ENCODE measurements around the gene GDPD4.

Gene GDPD4

GRCh38 chr11:77236901-77237300 is 64.6 kb downstream of the GDPD4 start:
- ChIA-PET CTCF (interaction anchor here (1.0 kb wide), 1 partner anchor 235 kb away, joined by 3 read pairs; no protein-coding TSS in a partner anchor), POLR2A (no interaction called here)
- Histone ChIP-seq H3K4me3 (ENCODE audit: control insufficient read depth in 1 of 7, extremely low read depth in 1 of 7, insufficient read depth in 4 of 7, low read depth in 2 of 7, low read length in 6 of 7) (no peak overlapping the region), H3K27ac (ENCODE audit: insufficient read depth in 1 of 2, low read depth in 1 of 2, low read length in 2 of 2, poor library complexity in 1 of 2, severe bottlenecking in 2 of 2) (no peak overlapping the region), H3K36me3 (ENCODE audit: control insufficient read depth in 4 of 4, insufficient read depth in 4 of 4, low read length in 3 of 4) (no peaks in the 10 kb centered on the region), H3K27me3 (replicated peaks in 2 of 5; ENCODE audit: control insufficient read depth in 4 of 5, insufficient read depth in 5 of 5, low read length in 4 of 5) (no peaks in the 10 kb centered on the region), H3K9me3 (ENCODE audit: control extremely low read depth in 1 of 5, control insufficient read depth in 4 of 5, insufficient read depth in 2 of 5, low read depth in 1 of 5, low read length in 4 of 5) (no peaks in the 10 kb centered on the region), H3K4me1 (ENCODE audit: control extremely low read depth in 1 of 4, control insufficient read depth in 4 of 4, insufficient read depth in 4 of 4, low read length in 3 of 4) (no peaks in the 10 kb centered on the region)
- DNase-seq = no peak

GRCh38 chr11:77233011-77233410 is 68.5 kb downstream of the GDPD4 start:
- Histone ChIP-seq H3K27me3 (replicated peaks in 2 of 5; ENCODE audit: control insufficient read depth in 4 of 5, insufficient read depth in 5 of 5, low read length in 4 of 5) (no peaks in the 10 kb centered on the region), H3K27ac (ENCODE audit: insufficient read depth in 1 of 2, low read depth in 1 of 2, low read length in 2 of 2, poor library complexity in 1 of 2, severe bottlenecking in 2 of 2) (no peak overlapping the region), H3K36me3 (ENCODE audit: control insufficient read depth in 4 of 4, insufficient read depth in 4 of 4, low read length in 3 of 4) (no peaks in the 10 kb centered on the region), H3K4me3 (ENCODE audit: control insufficient read depth in 1 of 7, extremely low read depth in 1 of 7, insufficient read depth in 4 of 7, low read depth in 2 of 7, low read length in 6 of 7) (no peak overlapping the region), H3K9me3 (ENCODE audit: control extremely low read depth in 1 of 5, control insufficient read depth in 4 of 5, insufficient read depth in 2 of 5, low read depth in 1 of 5, low read length in 4 of 5) (no peaks in the 10 kb centered on the region), H3K4me1 (ENCODE audit: control extremely low read depth in 1 of 4, control insufficient read depth in 4 of 4, insufficient read depth in 4 of 4, low read length in 3 of 4) (no peaks in the 10 kb centered on the region)
- CTCF ChIA-PET = interaction anchor here (0.8 to 1.3 kb wide), 2 partner anchors 33 to 324 kb away, joined by 3 read pairs; no protein-coding TSS in a partner anchor
- DNase-seq = no peak
- POLR2A ChIA-PET = no interaction called here
- WGBS (ENCODE audit: insufficient coverage) = 100% methylated on average over 2 of the region's 3 CpGs

- H3K36me3 ChIP-seq (ENCODE audit: control insufficient read depth in 4 of 4, insufficient read depth in 4 of 4, low read length in 3 of 4) = no peaks in the 10 kb centered on the region
- 95% methylated on average over 4 of the region's 4 CpGs for WGBS (ENCODE audit: insufficient coverage)
- CTCF ChIA-PET = interaction anchor here (1.3 kb wide), 1 partner anchor 325 kb away, joined by 3 read pairs; no protein-coding TSS in a partner anchor
- no peaks in the 10 kb centered on the region for H3K9me3 ChIP-seq (ENCODE audit: control extremely low read depth in 1 of 5, control insufficient read depth in 4 of 5, insufficient read depth in 2 of 5, low read depth in 1 of 5, low read length in 4 of 5)
- no peak for DNase-seq
- no peak overlapping the region for H3K27ac ChIP-seq (ENCODE audit: insufficient read depth in 1 of 2, low read depth in 1 of 2, low read length in 2 of 2, poor library complexity in 1 of 2, severe bottlenecking in 2 of 2)
- no peaks in the 10 kb centered on the region for H3K4me1 ChIP-seq (ENCODE audit: control extremely low read depth in 1 of 4, control insufficient read depth in 4 of 4, insufficient read depth in 4 of 4, low read length in 3 of 4)
- POLR2A ChIA-PET = interaction anchor here (0.6 kb wide), 1 partner anchor 39 kb away, joined by 3 read pairs; no protein-coding TSS in a partner anchor
- no peaks in the 10 kb centered on the region for H3K27me3 ChIP-seq (replicated peaks in 2 of 5; ENCODE audit: control insufficient read depth in 4 of 5, insufficient read depth in 5 of 5, low read length in 4 of 5)
- no peak overlapping the region for H3K4me3 ChIP-seq (ENCODE audit: control insufficient read depth in 1 of 7, extremely low read depth in 1 of 7, insufficient read depth in 4 of 7, low read depth in 2 of 7, low read length in 6 of 7)
Observed at GRCh38 chr11:77232242-77232641, 69.2 kb downstream of the GDPD4 start.

DNA sequence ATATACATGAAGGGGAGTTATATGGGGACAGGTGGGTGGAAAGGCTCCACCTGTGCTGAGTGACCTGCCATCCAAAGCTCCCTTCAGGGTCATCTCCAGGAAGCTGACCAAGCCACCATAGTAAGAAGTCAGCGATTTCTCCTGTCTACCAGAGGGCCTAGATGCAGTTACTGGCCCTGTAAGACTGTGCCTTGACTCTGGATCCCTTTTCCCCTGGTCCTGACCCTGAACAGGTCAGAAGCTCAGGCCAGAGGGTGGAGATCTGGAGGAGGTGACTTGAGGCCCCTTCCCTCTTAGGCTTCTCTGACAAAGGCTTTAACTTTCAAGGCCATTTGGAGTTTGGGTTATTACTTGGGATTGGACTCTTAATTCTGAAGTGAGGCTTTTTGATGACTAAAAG is 69.7 kb downstream of the GDPD4 start:
- no peak for DNase-seq
- CTCF ChIA-PET = interaction anchor here (1.3 kb wide), 1 partner anchor 325 kb away, joined by 3 read pairs; no protein-coding TSS in a partner anchor
- WGBS (ENCODE audit: insufficient coverage) = 100% methylated on average over 1 of the region's 1 CpG
- POLR2A ChIA-PET = interaction anchor here (0.6 kb wide), 1 partner anchor 40 kb away, joined by 3 read pairs; no protein-coding TSS in a partner anchor
- H3K4me1 ChIP-seq (ENCODE audit: control extremely low read depth in 1 of 4, control insufficient read depth in 4 of 4, insufficient read depth in 4 of 4, low read length in 3 of 4) = no peaks in the 10 kb centered on the region
- H3K4me3 ChIP-seq (ENCODE audit: control insufficient read depth in 1 of 7, extremely low read depth in 1 of 7, insufficient read depth in 4 of 7, low read depth in 2 of 7, low read length in 6 of 7) = no peak overlapping the region
- H3K9me3 ChIP-seq (ENCODE audit: control extremely low read depth in 1 of 5, control insufficient read depth in 4 of 5, insufficient read depth in 2 of 5, low read depth in 1 of 5, low read length in 4 of 5) = no peaks in the 10 kb centered on the region
- H3K36me3 ChIP-seq (ENCODE audit: control insufficient read depth in 4 of 4, insufficient read depth in 4 of 4, low read length in 3 of 4) = no peaks in the 10 kb centered on the region
- H3K27ac ChIP-seq (ENCODE audit: insufficient read depth in 1 of 2, low read depth in 1 of 2, low read length in 2 of 2, poor library complexity in 1 of 2, severe bottlenecking in 2 of 2) = no peak overlapping the region
- H3K27me3 ChIP-seq (replicated peaks in 2 of 5; ENCODE audit: control insufficient read depth in 4 of 5, insufficient read depth in 5 of 5, low read length in 4 of 5) = no peaks in the 10 kb centered on the region

DNA sequence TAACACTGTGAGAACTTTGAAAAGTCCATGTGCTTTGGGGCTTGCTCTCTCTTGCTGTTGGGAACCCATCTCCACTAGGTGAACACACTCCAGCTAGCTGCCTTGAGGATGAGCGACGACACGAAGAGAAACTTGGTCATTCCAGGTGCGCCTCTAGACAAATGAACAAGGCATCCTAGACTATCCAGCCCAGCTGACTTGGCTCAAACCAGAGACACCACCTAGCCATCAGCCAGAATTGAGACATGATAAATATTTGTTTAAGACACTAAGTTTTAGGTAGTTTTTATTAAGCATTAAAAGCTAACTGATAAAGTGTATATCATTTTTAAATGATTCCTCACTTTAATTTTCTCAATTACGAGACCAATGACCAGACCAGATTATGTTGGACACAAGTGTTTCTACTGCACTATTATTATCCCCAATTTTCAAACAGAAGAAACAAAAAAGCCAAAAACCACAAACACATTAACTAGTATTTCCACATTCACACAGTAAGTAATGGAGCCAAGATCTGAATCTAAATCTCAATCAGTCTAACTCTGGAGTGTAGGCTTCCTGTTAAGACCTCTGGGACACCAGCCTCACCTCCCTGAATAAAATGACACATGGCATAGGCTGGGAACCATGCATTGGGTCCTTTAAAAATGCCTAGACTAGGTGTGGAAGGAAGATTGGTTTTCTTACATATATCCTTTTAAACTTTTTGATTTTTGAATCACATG is 70.4 kb downstream of the GDPD4 start:
- H3K27ac ChIP-seq (ENCODE audit: insufficient read depth in 1 of 2, low read depth in 1 of 2, low read length in 2 of 2, poor library complexity in 1 of 2, severe bottlenecking in 2 of 2) = no peak overlapping the region
- no peaks in the 10 kb centered on the region for H3K4me1 ChIP-seq (ENCODE audit: control extremely low read depth in 1 of 4, control insufficient read depth in 4 of 4, insufficient read depth in 4 of 4, low read length in 3 of 4)
- no peaks in the 10 kb centered on the region for H3K9me3 ChIP-seq (ENCODE audit: control extremely low read depth in 1 of 5, control insufficient read depth in 4 of 5, insufficient read depth in 2 of 5, low read depth in 1 of 5, low read length in 4 of 5)
- H3K27me3 ChIP-seq (replicated peaks in 2 of 5; ENCODE audit: control insufficient read depth in 4 of 5, insufficient read depth in 5 of 5, low read length in 4 of 5) = no peaks in the 10 kb centered on the region
- ChIA-PET POLR2A (no interaction called here), CTCF (no interaction called here)
- WGBS (ENCODE audit: insufficient coverage) = no CpG with 5 or more reads among the region's 5 CpGs
- DNase-seq = no peak
- no peaks in the 10 kb centered on the region for H3K36me3 ChIP-seq (ENCODE audit: control insufficient read depth in 4 of 4, insufficient read depth in 4 of 4, low read length in 3 of 4)
- no peak overlapping the region for H3K4me3 ChIP-seq (ENCODE audit: control insufficient read depth in 1 of 7, extremely low read depth in 1 of 7, insufficient read depth in 4 of 7, low read depth in 2 of 7, low read length in 6 of 7)

DNA sequence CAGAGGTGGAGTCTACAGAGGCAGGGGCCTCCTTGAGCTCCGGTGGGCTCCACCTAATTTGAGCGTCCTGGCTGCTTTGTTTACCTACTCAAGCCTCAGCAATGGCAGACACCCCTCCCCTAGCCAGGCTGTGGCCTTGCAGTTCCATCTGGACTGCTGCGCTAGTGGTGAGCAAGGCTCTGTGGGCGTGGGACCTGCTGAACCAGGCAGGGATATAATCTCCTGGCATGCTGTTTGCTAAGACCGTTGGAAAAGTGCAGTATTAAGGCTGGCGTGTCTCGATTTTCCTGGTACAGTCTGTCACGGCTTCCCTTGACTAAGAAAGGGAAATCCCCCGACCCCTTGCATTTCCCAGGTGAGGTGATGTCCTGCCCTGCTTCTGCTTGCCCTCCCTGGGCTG is 77.7 kb downstream of the GDPD4 start:
- Histone ChIP-seq H3K4me1 (ENCODE audit: control extremely low read depth in 1 of 4, control insufficient read depth in 4 of 4, insufficient read depth in 4 of 4, low read length in 3 of 4) (no peaks in the 10 kb centered on the region), H3K4me3 (ENCODE audit: control insufficient read depth in 1 of 7, extremely low read depth in 1 of 7, insufficient read depth in 4 of 7, low read depth in 2 of 7, low read length in 6 of 7) (no peak overlapping the region), H3K36me3 (ENCODE audit: control insufficient read depth in 4 of 4, insufficient read depth in 4 of 4, low read length in 3 of 4) (no peaks in the 10 kb centered on the region), H3K9me3 (ENCODE audit: control extremely low read depth in 1 of 5, control insufficient read depth in 4 of 5, insufficient read depth in 2 of 5, low read depth in 1 of 5, low read length in 4 of 5) (peaks cover 0 to 4% (median 0%) of the 10 kb centered on the region in 5 experiments), H3K27ac (ENCODE audit: insufficient read depth in 1 of 2, low read depth in 1 of 2, low read length in 2 of 2, poor library complexity in 1 of 2, severe bottlenecking in 2 of 2) (no peak overlapping the region), H3K27me3 (replicated peaks in 2 of 5; ENCODE audit: control insufficient read depth in 4 of 5, insufficient read depth in 5 of 5, low read length in 4 of 5) (no peaks in the 10 kb centered on the region)
- CTCF ChIA-PET = interaction anchor here (1.0 kb wide), 1 partner anchor 325 kb away, joined by 3 read pairs; no protein-coding TSS in a partner anchor
- no peak for DNase-seq
- WGBS (ENCODE audit: insufficient coverage) = 86% methylated on average over 9 of the region's 9 CpGs
- POLR2A ChIA-PET = no interaction called here

GRCh38 chr11:77217156-77217555 is 84.3 kb downstream of the GDPD4 start:
- no peak for DNase-seq
- no CpG with 5 or more reads among the region's 2 CpGs for WGBS (ENCODE audit: insufficient coverage)
- H3K9me3 ChIP-seq (ENCODE audit: control extremely low read depth in 1 of 5, control insufficient read depth in 4 of 5, insufficient read depth in 2 of 5, low read depth in 1 of 5, low read length in 4 of 5) = no peaks in the 10 kb centered on the region
- no peak overlapping the region for H3K4me3 ChIP-seq (ENCODE audit: control insufficient read depth in 1 of 7, extremely low read depth in 1 of 7, insufficient read depth in 4 of 7, low read depth in 2 of 7, low read length in 6 of 7)
- no peak overlapping the region for H3K27ac ChIP-seq (ENCODE audit: insufficient read depth in 1 of 2, low read depth in 1 of 2, low read length in 2 of 2, poor library complexity in 1 of 2, severe bottlenecking in 2 of 2)
- CTCF ChIA-PET = no interaction called here
- POLR2A ChIA-PET = no interaction called here
- no peaks in the 10 kb centered on the region for H3K4me1 ChIP-seq (ENCODE audit: control extremely low read depth in 1 of 4, control insufficient read depth in 4 of 4, insufficient read depth in 4 of 4, low read length in 3 of 4)
- no peaks in the 10 kb centered on the region for H3K36me3 ChIP-seq (ENCODE audit: control insufficient read depth in 4 of 4, insufficient read depth in 4 of 4, low read length in 3 of 4)
- no peaks in the 10 kb centered on the region for H3K27me3 ChIP-seq (replicated peaks in 2 of 5; ENCODE audit: control insufficient read depth in 4 of 5, insufficient read depth in 5 of 5, low read length in 4 of 5)

Measured in common myeloid progenitor, CD34-positive (primary cell).